ENCODE results near the gene CDH3.

GRCh38 chr16:68658341-68658973, 13.3 kb downstream of the CDH3 start:
- TF ChIP-seq, protein P1, sequence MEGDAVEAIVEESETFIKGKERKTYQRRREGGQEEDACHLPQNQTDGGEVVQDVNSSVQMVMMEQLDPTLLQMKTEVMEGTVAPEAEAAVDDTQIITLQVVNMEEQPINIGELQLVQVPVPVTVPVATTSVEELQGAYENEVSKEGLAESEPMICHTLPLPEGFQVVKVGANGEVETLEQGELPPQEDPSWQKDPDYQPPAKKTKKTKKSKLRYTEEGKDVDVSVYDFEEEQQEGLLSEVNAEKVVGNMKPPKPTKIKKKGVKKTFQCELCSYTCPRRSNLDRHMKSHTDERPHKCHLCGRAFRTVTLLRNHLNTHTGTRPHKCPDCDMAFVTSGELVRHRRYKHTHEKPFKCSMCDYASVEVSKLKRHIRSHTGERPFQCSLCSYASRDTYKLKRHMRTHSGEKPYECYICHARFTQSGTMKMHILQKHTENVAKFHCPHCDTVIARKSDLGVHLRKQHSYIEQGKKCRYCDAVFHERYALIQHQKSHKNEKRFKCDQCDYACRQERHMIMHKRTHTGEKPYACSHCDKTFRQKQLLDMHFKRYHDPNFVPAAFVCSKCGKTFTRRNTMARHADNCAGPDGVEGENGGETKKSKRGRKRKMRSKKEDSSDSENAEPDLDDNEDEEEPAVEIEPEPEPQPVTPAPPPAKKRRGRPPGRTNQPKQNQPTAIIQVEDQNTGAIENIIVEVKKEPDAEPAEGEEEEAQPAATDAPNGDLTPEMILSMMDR (IDR thresholded peaks at IDR 0.05), result no peak
- no peak for TF ChIP-seq POLR2A (IDR thresholded peaks at IDR 0.05)

Measured in body of pancreas (tissue), 4 donors.